Measurements from ENCODE around the gene MSLN. TPM values are rescaled to one million over a fixed set of nuclear protein-coding genes. Genes with fewer than 3 reads are reported as not detected.

MSLN gene
- total and polyA plus RNA-seq, 2 of the 13 experiments (the other 11 are each of a cell fraction or from before 2014, with no cell fraction given): 2.0 to 2.3 TPM

DNA sequence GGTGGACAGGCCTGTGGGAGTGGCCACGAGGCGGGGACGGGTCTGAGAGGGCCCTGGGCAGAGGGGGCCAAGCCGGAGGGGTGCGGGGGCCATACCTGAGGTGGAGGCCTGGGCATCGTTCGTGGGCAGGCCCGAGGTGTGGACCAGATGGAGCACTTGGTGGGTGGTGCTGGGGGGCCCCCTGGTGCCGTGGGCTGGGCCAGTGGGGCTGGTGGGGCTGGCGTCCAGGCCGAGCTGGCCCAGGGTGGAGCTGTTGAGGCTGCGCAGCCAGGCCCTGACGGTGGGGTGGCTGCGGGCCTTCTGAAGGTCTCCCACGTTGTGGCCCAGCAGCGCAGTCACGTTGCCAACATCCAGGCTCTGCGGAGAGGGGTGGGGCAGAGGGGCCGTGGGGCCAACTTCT is 9.4 kb downstream of the MSLN start (continued):
- TF ChIP-seq MEIS1 (CRISPR knock-in tag; IDR thresholded peaks at IDR 0.05; ENCODE audit: borderline replicate concordance) (no peak), MATR3 (CRISPR knock-in tag; IDR thresholded peaks at IDR 0.05) (no peak), ZNF790 (CRISPR knock-in tag; IDR thresholded peaks at IDR 0.05; ENCODE audit: borderline replicate concordance) (no peak), ZNF256 (CRISPR knock-in tag; conservative IDR thresholded peaks at IDR 0.05) (no peak), NFE2 (CRISPR knock-in tag; IDR thresholded peaks at IDR 0.05) (no peak)

GRCh38 chr16:770411-770810 is 9.9 kb downstream of the MSLN start:
- 86% methylated on average over 7 of the region's 13 CpGs for WGBS (ENCODE audit: low lambda C conversion rate)
- H3K9ac ChIP-seq (ENCODE audit: insufficient read depth, low read depth, low read length): no peak overlapping the region
- no peak for ATAC-seq
- no peaks in the 10 kb centered on the region for H3K36me3 ChIP-seq (replicated peaks in 1 of 2; ENCODE audit: control insufficient read depth in 1 of 2, insufficient read depth in 2 of 2, low read length in 2 of 2)
- intact Hi-C loops (cut with micrococcal nuclease; ENCODE audit: unreplicated experiment): no loop called here
- no peak overlapping the region for H2AFZ ChIP-seq (ENCODE audit: low read length)
- BruUV-seq (replicated peaks): no TSS peak
- ChIA-PET POLR2A (interaction anchor here (1.7 to 1.8 kb wide), 2 partner anchors 9 to 30 kb away, joined by 4 to 7 read pairs; partner anchors contain the start of genes CIAO3 and MSLN), CTCF (ENCODE audit: low intra/inter-chr PET ratio, low total read pairs) (no interaction called here)
- no peaks in the 10 kb centered on the region for H4K20me1 ChIP-seq (ENCODE audit: insufficient read depth, low read length)
- H3K4me1 ChIP-seq (ENCODE audit: insufficient read depth, low read length): no peaks in the 10 kb centered on the region
- H3K27ac ChIP-seq (ENCODE audit: extremely low read length, insufficient read depth, low read length): no peak overlapping the region
- H3K79me2 ChIP-seq (ENCODE audit: insufficient read depth, low read length): no peaks in the 10 kb centered on the region
- no peak for FAIRE-seq
- DNase-seq (ENCODE audit: low spot score): no peak
- in situ Hi-C loops (cut with HindIII; ENCODE audit: extremely low pct_ligation_motif_present, low pct_unique_long_range_greater_than_20kb): no loop called here
- H3K4me2 ChIP-seq (ENCODE audit: low read depth, low read length): no peak overlapping the region
- peaks cover 6 to 13% of the 10 kb centered on the region in 2 experiments; a peak in 3 of 5 replicates for H3K27me3 ChIP-seq (ENCODE audit: control insufficient read depth in 1 of 2, insufficient read depth in 2 of 2, low read length in 2 of 2)
- H3K4me3 ChIP-seq (replicated peaks in 1 of 3; ENCODE audit: insufficient read depth in 1 of 3, low read depth in 2 of 3, low read length in 3 of 3): no peak overlapping the region
- TF ChIP-seq ATRX (CRISPR knock-in tag; IDR thresholded peaks at IDR 0.05; ENCODE audit: borderline replicate concordance) (no peak), JUND (CRISPR knock-in tag; IDR thresholded peaks at IDR 0.05) (no peak), ASH2L (IDR thresholded peaks at IDR 0.05; ENCODE audit: insufficient read length, low read depth, low read length) (no peak), CTCF (CRISPR knock-in tag; IDR thresholded peaks at IDR 0.05) (no peak), ZNF660 (CRISPR knock-in tag; IDR thresholded peaks at IDR 0.05; ENCODE audit: borderline replicate concordance, low read depth) (no peak), ZNF749 (CRISPR knock-in tag; IDR thresholded peaks at IDR 0.05; ENCODE audit: borderline replicate concordance) (no peak), ARID2 (CRISPR knock-in tag; IDR thresholded peaks at IDR 0.05; ENCODE audit: borderline replicate concordance) (no peak), TAF15 (IDR thresholded peaks at IDR 0.05; ENCODE audit: low read depth, low read length, poor library complexity, severe bottlenecking) (no peak), ATAD3A (CRISPR knock-in tag; IDR thresholded peaks at IDR 0.05) (no peak), SYNCRIP (IDR thresholded peaks at IDR 0.05; ENCODE audit: insufficient read depth, low read depth, low read length) (no peak)
- H3K9me3 ChIP-seq (ENCODE audit: low read length): no peaks in the 10 kb centered on the region

Measured in HepG2 (cell line).